Measurements from ENCODE around the gene GPC5.

DNA sequence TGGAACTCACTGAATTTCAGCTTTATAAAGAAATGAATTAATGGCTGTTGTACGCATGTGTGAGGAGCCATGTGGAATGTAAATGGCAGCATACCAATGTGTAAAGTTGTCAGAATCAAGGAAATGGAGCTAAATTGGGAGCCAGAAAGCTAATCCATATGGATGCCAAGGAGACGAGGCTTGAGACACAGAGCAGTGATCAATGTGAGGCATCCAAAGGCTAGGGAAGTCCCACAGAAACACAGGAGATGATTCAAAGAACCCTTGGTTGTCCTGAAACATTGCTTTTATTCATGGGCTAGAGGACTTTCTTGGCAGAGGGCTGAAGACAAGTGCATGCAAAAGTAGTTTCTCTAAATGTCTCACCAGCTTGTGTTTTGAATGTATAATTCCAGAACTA is 1271.7 kb downstream of the GPC5 start:
- TF ChIP-seq FOXM1 (IDR thresholded peaks at IDR 0.05; ENCODE audit: borderline replicate concordance) (no peak), L3MBTL2 (conservative IDR thresholded peaks at IDR 0.05) (no peak), SP1 (IDR thresholded peaks at IDR 0.05) (no peak), BHLHE40 (IDR thresholded peaks at IDR 0.05; ENCODE audit: borderline replicate concordance) (no peak)

Measured in HEK293T (cell line).